Kidney (tissue), 14 donors: ENCODE results near the gene FARP1. TPM values are rescaled to one million over a fixed set of nuclear protein-coding genes. Genes with fewer than 3 reads are reported as not detected.

Experiments
- DNase-seq, 5 donors: peaks; one replicate each; pipeline ENCODE4 v3.0.0-alpha.2; 2013 to 2020
- FAIRE-seq: peaks from 2 replicates; lab custom pipeline; 2012; peaks lifted over from hg19 to GRCh38; lab: Jason Lieb, UNC
- H3K27ac ChIP-seq, 2 donors: one replicate each; pipeline ENCODE4 v1.7.0; 2013; ENCODE audit warnings: low read depth in 2 of 2, low read length in 2 of 2, inconsistent platforms in 1 of 2
- H3K27me3 ChIP-seq: one replicate; pipeline ENCODE4 v1.7.1; 2013; ENCODE audit warnings: low read length, inconsistent platforms; ENCODE audit not compliant: control insufficient read depth, insufficient read depth
- H3K36me3 ChIP-seq, 3 donors: one replicate each; pipeline versions ENCODE4 v1.7.0 to v1.7.1; 2013; ENCODE audit warnings: low read length in 3 of 3, control low read depth in 1 of 3, inconsistent platforms in 1 of 3; ENCODE audit not compliant: insufficient read depth in 3 of 3, control insufficient read depth in 2 of 3
- H3K4me1 ChIP-seq, 3 donors: one replicate each; pipeline versions ENCODE4 v1.7.0 to v1.7.1; 2013; ENCODE audit warnings: low read length in 3 of 3, inconsistent platforms in 1 of 3, low read depth in 1 of 3; ENCODE audit not compliant: control insufficient read depth in 2 of 3, insufficient read depth in 2 of 3
- H3K4me3 ChIP-seq, 3 donors: one replicate each; pipeline versions ENCODE4 v1.7.0 to v1.8.1; 2013; ENCODE audit warnings: low read length in 3 of 3, control low read depth in 1 of 3, inconsistent platforms in 1 of 3
- H3K9ac ChIP-seq, 3 donors: one replicate each; pipeline versions ENCODE4 v1.7.0 to v1.7.1; 2013; ENCODE audit warnings: low read length in 3 of 3, control low read depth in 1 of 3, inconsistent platforms in 1 of 3
- H3K9me3 ChIP-seq, 3 donors: one replicate each; pipeline versions ENCODE4 v1.7.0 to v1.7.1; 2013; ENCODE audit warnings: low read length in 3 of 3, control low read depth in 1 of 3, inconsistent platforms in 1 of 3; ENCODE audit not compliant: control insufficient read depth in 2 of 3, insufficient read depth in 1 of 3
- intact Hi-C: fragments of 100-400 bp; cut with DNase I; formaldehyde crosslinking; loops from one replicate; pipeline ENCODE4 v1.11.1; 2022
- polyA plus RNA-seq: library from polyadenylated mRNA; stranded (reverse); fragments of 350-450 nt; fragmentation: Illumina TruSeq; extraction: RNeasy Lipid Tissue Mini Kit (QIAGEN cat#74804); gene quantifications from one replicate; pipeline ENCODE4 v1.2.3, GENCODE V29; 2014; ENCODE audit warnings: low read depth, low replicate concordance; ENCODE audit not compliant: insufficient read depth
- total RNA-seq: library from RNA; stranded (reverse); fragmentation: NEBNext Ultra II Directional; extraction: Animal tissue kit (Norgen Biotek cat#: 25700); gene quantifications from one replicate; pipeline ENCODE4 v1.2.1, GENCODE V29; 2021
- TF ChIP-seq, protein P1 (sequence below): IDR thresholded peaks from 3 replicates; pipeline ENCODE4 v1.5.1; 2012; ENCODE audit warnings: mild to moderate bottlenecking, moderate library complexity, borderline replicate concordance; ENCODE audit not compliant: insufficient read depth; ENCODE audit errors: extremely low read depth
- donor health status: control.
- donor health status: control.
- donor health status: control.
- donor health status: control.
- donor health status: control.
- donor health status: DM: yes; HTN: yes; CAD: no.
- donor health status: Normal renal cell carcinoma (clear cell type).

Gene FARP1
- total and polyA plus RNA-seq, 2 donors from 2014 or later, result 123 to 229 TPM

DNA sequence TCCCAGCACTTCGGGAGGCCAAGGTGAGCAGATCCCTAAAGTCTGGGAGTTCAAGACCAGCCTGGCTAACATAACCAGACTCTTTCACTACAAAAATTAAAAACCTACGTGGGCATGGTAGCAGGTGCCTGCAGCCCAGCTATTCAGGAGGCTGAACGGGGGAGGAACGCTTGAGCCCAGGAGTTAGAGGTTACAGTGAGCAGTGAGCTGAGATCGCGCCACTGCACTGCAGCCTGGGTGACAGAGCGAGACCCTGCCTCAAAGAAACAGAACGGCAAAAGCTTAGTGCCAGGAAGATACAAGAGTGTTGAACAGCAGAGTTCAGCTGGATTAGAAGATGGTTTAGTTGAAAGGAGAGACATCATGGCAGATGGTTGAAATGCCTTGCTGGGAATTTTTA is 58.3 kb downstream of the FARP1 start:
- Histone ChIP-seq H3K4me1 (peaks cover 6 to 26% (median 8%) of the 10 kb centered on the region in 3 donors), H3K4me3 (no peak overlapping the region), H3K36me3 (no peaks in the 10 kb centered on the region), H3K27ac (no peak overlapping the region), H3K9ac (no peak overlapping the region), H3K27me3 (no peaks in the 10 kb centered on the region), H3K9me3 (peaks cover 0 to 6% (median 0%) of the 10 kb centered on the region in 3 donors)
- DNase-seq (peak in 2 of 5 donors; percentile 61 to 62), FAIRE-seq (no peak)
- TF ChIP-seq, protein P1, sequence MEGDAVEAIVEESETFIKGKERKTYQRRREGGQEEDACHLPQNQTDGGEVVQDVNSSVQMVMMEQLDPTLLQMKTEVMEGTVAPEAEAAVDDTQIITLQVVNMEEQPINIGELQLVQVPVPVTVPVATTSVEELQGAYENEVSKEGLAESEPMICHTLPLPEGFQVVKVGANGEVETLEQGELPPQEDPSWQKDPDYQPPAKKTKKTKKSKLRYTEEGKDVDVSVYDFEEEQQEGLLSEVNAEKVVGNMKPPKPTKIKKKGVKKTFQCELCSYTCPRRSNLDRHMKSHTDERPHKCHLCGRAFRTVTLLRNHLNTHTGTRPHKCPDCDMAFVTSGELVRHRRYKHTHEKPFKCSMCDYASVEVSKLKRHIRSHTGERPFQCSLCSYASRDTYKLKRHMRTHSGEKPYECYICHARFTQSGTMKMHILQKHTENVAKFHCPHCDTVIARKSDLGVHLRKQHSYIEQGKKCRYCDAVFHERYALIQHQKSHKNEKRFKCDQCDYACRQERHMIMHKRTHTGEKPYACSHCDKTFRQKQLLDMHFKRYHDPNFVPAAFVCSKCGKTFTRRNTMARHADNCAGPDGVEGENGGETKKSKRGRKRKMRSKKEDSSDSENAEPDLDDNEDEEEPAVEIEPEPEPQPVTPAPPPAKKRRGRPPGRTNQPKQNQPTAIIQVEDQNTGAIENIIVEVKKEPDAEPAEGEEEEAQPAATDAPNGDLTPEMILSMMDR, result no peak
- intact Hi-C loops, result no loop called here

DNA sequence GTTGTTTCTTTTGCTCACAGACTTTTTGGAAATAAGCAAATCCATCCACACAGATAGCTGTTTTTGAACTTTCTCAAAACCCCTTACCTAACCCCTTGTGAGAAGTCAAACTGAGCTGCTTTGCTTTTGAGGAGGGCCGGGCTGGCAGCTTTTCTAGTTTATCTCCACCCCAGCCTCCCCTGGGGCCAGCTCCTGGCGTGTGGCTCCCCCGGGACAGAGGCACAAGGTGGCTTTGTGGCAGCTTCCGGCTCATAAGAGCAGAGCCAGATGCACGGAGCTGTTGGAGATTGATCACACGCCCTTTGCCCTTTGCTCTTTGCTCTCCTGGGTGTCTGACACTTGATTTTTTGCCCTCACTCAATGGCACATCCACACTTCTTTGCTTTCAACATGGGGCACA is 59.1 kb downstream of the FARP1 start:
- intact Hi-C loops, result no loop called here
- TF ChIP-seq, protein P1, result no peak
- Histone ChIP-seq H3K4me1 (peaks cover 3 to 25% (median 9%) of the 10 kb centered on the region in 3 donors), H3K27ac (peak overlapping the region in 1 of 2 donors; percentile 10), H3K27me3 (no peaks in the 10 kb centered on the region), H3K9me3 (peaks cover 0 to 9% (median 0%) of the 10 kb centered on the region in 3 donors), H3K36me3 (no peaks in the 10 kb centered on the region), H3K9ac (peak overlapping the region in 1 of 3 donors; percentile 9), H3K4me3 (no peak overlapping the region)
- no peak for DNase-seq
- no peak for FAIRE-seq

DNA sequence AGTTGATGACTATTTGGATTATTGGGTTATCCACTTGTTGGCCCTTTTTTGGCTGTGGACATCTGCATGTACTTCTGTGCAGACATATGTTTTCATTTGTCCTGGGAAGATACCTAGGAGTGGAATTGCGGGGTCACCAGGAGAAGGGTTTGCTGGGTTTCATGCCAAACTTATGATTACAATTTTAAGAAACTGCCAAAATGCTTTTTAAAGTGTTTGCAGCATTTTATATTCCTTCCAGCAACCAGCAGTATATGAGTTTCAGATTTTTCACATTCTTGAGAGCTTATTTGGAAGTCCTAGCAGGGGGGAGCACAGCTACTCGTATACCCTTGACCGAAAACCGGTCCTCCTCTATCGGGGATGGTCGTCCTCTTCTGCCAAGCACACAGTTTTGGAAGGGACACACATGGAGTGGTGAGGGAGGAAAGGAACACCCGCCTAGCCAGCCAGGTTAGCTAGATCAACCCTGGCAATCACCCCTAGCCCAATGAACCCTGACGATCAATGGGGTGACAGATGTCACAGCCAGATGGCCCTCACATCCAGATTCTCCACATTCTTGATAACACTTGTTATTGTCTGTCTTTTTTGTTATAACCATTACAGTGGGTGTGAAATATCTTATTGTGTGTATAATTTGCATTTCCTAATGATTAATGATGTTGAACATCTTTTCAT is 60.9 kb downstream of the FARP1 start:
- TF ChIP-seq, protein P1, result no peak

More for the DNA sequence above, 60.9 kb downstream of the FARP1 start:
- H3K4me1 ChIP-seq, result peaks cover 5 to 25% (median 15%) of the 10 kb centered on the region in 3 donors
- no peaks in the 10 kb centered on the region for H3K36me3 ChIP-seq
- no peak for DNase-seq
- H3K9ac ChIP-seq, result no peak overlapping the region
- no peaks in the 10 kb centered on the region for H3K27me3 ChIP-seq
- peaks cover 0 to 9% (median 0%) of the 10 kb centered on the region in 3 donors for H3K9me3 ChIP-seq
- no peak for FAIRE-seq
- no peak overlapping the region for H3K4me3 ChIP-seq
- intact Hi-C loops, result no loop called here
- no peak overlapping the region for H3K27ac ChIP-seq
